Psoas muscle (tissue), 8 donors: ENCODE data around the gene MAP3K5. TPM values are rescaled to one million over a fixed set of nuclear protein-coding genes. Genes with fewer than 3 reads are reported as not detected.
A peak's percentile ranks its signal among the peaks of the same experiment; 100 is the strongest.

ENCODE experiments used
- ATAC-seq, 4 donors: fragments of 200-7000 bp; cut with Tn5 transposase; one replicate each; pipeline ENCODE4 v1.9.1; 2020; ENCODE audit warnings: moderate library complexity in 3 of 4, mild to moderate bottlenecking in 2 of 4
- DNase-seq, 2 donors: peaks; one replicate each; pipeline ENCODE4 v3.0.0-alpha.2; 2020
- H3K27ac ChIP-seq: fragments of 200-600 bp; one replicate; pipeline ENCODE4 v1.8.0; 2022
- H3K27me3 ChIP-seq, 3 donors: fragments of 200-600 bp in 1 of 3; one replicate each; pipeline versions ENCODE4 v1.6.1 to v1.8.0; 2013 to 2022; ENCODE audit warnings: low read length in 2 of 3, mild to moderate bottlenecking in 2 of 3, moderate library complexity in 1 of 3; ENCODE audit not compliant: insufficient read depth in 3 of 3
- H3K36me3 ChIP-seq, 2 donors: fragments of 200-600 bp in 1 of 2; one replicate each; pipeline versions ENCODE4 v1.6.1 to v1.8.0; 2013 to 2022; ENCODE audit warnings: low read depth in 1 of 2, mild to moderate bottlenecking in 1 of 2, moderate library complexity in 1 of 2; ENCODE audit not compliant: insufficient read depth in 1 of 2
- H3K4me1 ChIP-seq: fragments of 200-600 bp; one replicate; pipeline ENCODE4 v1.8.0; 2022
- H3K4me3 ChIP-seq: fragments of 200-600 bp; one replicate; pipeline ENCODE4 v1.8.0; 2022; ENCODE audit warnings: mild to moderate bottlenecking
- H3K9me3 ChIP-seq: fragments of 200-600 bp; one replicate; pipeline ENCODE4 v1.8.0; 2022
- WGBS, 3 donors: extraction: QIAGEN DNeasy Blood & Tissue Kit; methylation state at CpG; one replicate each; pipeline versions ENCODE4 v1.1.6 to v1.1.7; 2013; 5-methylcytosine and 5-hydroxymethylcytosine counted together
- intact Hi-C, 2 donors: fragments of 100-400 bp; cut with DNase I; formaldehyde crosslinking; loops; one replicate each; pipeline versions ENCODE4 v1.11.0 to v1.14.2; 2022
- polyA plus RNA-seq, 3 donors: library from polyadenylated mRNA; stranded (reverse); fragments of 200-250 nt; gene quantifications; one replicate each; pipeline ENCODE4 v1.2.3, GENCODE V29; 2013
- total RNA-seq, 4 donors: library from RNA; stranded (reverse); fragmentation: NEBNext Ultra II Directional in 2 of 4; extraction: Animal tissue kit (Norgen Biotek cat#: 25700) in 2 of 4; gene quantifications; one replicate each; pipeline versions ENCODE4 v1.2.1 to v1.2.4, GENCODE V29; 2021 to 2023
- TF ChIP-seq, protein P1 (sequence below): fragments of 200-600 bp; IDR thresholded peaks from one replicate; pipeline ENCODE4 v1.8.0; 2022; ENCODE audit warnings: antibody characterized with exemption
- donor health status: healthy with polysubstance abuse.
- donor health status: DM: no; HTN: no; CAD: no; lungs with moderate emphysema.
- donor health status: Bipolar disorder and iron deficiency.
- donor health status: healthy.
- donor health status: DM: yes; HTN: yes; CAD: no.
- donor health status: DM: no; HTN: no; CAD: no.
- donor health status: DM: no; HTN: no; CAD: no.
- donor health status: DM: yes; HTN: yes; CAD: no.

MAP3K5 gene
- total and polyA plus RNA-seq, 7 donors, result 0.91 to 8.3 (median 3.8) TPM

DNA sequence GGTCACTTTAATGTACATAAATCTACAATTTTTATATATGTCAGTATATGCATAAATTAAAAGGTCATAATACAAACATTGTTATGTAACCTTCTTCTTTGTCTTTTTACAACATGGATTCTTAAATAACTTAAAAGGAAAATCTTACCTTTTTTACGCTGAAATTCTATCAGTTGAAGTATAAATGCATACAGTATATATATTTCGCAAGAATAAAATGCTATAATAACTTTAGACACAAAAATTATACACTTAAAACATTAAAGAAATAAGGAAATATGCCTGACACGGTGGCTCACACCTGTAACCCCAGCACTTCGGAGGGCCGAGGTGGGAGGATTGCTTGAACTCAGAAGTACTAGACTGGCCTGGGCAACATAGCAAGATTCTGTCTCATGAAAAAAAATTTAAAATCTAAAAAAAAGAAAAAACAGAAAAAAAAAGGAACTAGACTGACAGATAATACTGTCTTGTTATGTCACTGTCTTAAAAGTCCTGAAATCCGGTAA lies 132.2 kb downstream of the MAP3K5 start:
- Histone ChIP-seq H3K27me3 (no peaks in the 10 kb centered on the region), H3K4me1 (no peaks in the 10 kb centered on the region), H3K4me3 (no peak overlapping the region), H3K36me3 (peaks cover 0 to 3% of the 10 kb centered on the region in 2 donors), H3K9me3 (no peaks in the 10 kb centered on the region), H3K27ac (no peak overlapping the region)
- 95 to 96% (median 96%) methylated on average over 6 of the region's 6 CpGs for WGBS, 3 donors
- intact Hi-C loops, result no loop called here
- TF ChIP-seq, protein P1, sequence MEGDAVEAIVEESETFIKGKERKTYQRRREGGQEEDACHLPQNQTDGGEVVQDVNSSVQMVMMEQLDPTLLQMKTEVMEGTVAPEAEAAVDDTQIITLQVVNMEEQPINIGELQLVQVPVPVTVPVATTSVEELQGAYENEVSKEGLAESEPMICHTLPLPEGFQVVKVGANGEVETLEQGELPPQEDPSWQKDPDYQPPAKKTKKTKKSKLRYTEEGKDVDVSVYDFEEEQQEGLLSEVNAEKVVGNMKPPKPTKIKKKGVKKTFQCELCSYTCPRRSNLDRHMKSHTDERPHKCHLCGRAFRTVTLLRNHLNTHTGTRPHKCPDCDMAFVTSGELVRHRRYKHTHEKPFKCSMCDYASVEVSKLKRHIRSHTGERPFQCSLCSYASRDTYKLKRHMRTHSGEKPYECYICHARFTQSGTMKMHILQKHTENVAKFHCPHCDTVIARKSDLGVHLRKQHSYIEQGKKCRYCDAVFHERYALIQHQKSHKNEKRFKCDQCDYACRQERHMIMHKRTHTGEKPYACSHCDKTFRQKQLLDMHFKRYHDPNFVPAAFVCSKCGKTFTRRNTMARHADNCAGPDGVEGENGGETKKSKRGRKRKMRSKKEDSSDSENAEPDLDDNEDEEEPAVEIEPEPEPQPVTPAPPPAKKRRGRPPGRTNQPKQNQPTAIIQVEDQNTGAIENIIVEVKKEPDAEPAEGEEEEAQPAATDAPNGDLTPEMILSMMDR, result no peak
- ATAC-seq (no peak), DNase-seq (no peak)

DNA sequence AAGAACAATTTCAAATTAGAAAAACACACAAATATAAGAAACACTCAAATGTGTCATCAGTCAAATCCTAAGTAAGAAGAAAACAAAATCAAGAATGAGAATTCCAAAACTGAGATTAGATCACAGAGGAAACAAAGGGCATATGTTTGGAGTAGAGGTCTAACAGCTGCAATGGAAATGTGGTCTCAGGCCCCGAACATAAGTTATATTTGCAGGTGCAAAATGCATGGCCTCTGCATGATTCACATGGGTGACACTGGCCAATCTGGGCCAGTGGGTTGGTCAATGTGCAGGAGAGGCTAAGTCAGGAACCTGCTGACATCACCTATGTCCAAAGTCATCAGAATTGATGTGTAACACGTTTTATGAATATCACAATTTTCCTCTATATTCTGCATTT lies 133.6 kb downstream of the MAP3K5 start:
- Histone ChIP-seq H3K36me3 (peaks cover 0 to 3% of the 10 kb centered on the region in 2 donors), H3K9me3 (no peaks in the 10 kb centered on the region), H3K4me1 (no peaks in the 10 kb centered on the region), H3K27me3 (no peaks in the 10 kb centered on the region), H3K4me3 (no peak overlapping the region), H3K27ac (no peak overlapping the region)
- TF ChIP-seq, protein P1, result no peak
- ATAC-seq, result no peak
- WGBS, 3 donors, result 64 to 81% (median 70%) methylated on average over 2 of the region's 2 CpGs
- intact Hi-C loops, result no loop called here
- DNase-seq, result no peak

DNA sequence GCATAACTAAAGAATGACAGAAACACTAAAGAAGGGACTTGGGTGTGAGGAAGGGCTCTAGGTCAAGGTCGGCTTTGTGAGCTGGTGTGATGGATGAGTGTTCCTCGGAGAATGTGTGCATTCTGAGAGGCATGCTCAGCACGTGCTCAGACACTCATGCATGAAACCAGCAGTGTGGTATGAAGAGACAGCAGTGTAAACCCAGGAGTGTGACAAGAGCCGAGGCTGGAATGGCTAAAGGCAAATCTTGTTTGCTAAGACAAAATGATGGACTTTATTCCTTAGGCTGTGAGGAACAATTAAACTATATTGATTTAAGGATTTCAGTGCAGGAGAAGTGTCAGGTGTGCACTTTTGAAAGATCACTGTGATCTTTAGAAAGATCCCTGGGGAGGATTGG lies 134.6 kb downstream of the MAP3K5 start:
- 60 to 79% (median 74%) methylated on average over 4 of the region's 4 CpGs for WGBS, 3 donors
- peak in 1 of 4 donors; percentile 54 for ATAC-seq
- TF ChIP-seq, protein P1, result no peak
- H3K4me1 ChIP-seq, result no peaks in the 10 kb centered on the region
- H3K9me3 ChIP-seq, result no peaks in the 10 kb centered on the region
- intact Hi-C loops, result no loop called here
- DNase-seq, result no peak
- no peak overlapping the region for H3K4me3 ChIP-seq
- H3K27me3 ChIP-seq, result no peaks in the 10 kb centered on the region
- peaks cover 0 to 7% of the 10 kb centered on the region in 2 donors for H3K36me3 ChIP-seq
- H3K27ac ChIP-seq, result no peak overlapping the region

DNA sequence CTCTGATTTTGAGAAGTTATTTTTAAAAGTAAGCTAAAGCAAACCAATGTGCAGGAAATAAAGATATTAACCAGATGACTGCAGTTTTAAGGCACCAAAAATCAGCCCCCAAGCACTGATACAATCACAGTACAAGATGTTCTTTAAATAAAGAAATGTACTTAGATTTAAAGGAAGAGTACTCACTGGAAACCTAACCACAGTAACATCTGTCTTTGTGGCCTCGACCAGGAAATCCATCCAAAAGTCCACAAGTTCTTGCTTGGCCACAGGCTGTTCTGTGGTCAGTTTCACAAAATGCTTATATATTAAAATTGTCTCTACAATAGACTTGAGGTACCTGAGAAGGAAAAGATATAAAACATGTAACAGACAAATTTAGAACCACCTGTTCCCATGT lies 136.2 kb downstream of the MAP3K5 start:
- DNase-seq (no peak), ATAC-seq (no peak)
- Histone ChIP-seq H3K9me3 (no peaks in the 10 kb centered on the region), H3K27ac (no peak overlapping the region), H3K4me3 (no peak overlapping the region), H3K27me3 (no peaks in the 10 kb centered on the region), H3K36me3 (peaks cover 0 to 9% of the 10 kb centered on the region in 2 donors), H3K4me1 (no peaks in the 10 kb centered on the region)
- TF ChIP-seq, protein P1, result no peak
- 77 to 80% (median 77%) methylated on average over 1 of the region's 1 CpG for WGBS, 3 donors
- intact Hi-C loops, result no loop called here
